IPS DF 4.7 (cell line): ENCODE results near the gene PROK1.
"Not testable (repeated sequence)": the region's sequence is repeated elsewhere in the genome, so short reads cannot be mapped to it uniquely, and the experiment has no call there.

Experiments used
- DNase-seq: peaks from one replicate; pipeline ENCODE4 v3.0.0-alpha.2; 2013; ENCODE audit warnings: low spot score; ENCODE audit errors: extremely low read depth

The PROK1 gene

DNA sequence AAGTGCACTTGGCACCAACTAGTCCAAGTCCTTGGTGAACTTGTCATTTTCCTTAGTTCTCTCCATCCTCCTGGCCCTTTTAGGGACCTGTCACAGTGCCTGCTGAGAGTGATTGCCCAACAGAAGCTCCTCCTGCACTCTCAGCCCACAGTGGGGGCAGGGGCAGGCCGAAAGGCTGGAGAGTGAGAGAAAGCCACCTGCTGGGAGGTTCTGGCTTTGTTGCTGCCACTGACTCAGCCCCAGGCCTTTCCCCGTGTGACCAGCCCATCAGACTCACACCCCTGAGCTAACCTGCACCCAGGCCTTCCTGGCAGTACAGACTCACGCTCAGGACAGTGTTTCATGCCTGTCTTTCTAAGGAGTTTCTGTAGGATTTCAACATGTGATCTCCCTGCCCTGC lies 17.1 kb upstream of the PROK1 start:
- peak; percentile 30 for DNase-seq

DNA sequence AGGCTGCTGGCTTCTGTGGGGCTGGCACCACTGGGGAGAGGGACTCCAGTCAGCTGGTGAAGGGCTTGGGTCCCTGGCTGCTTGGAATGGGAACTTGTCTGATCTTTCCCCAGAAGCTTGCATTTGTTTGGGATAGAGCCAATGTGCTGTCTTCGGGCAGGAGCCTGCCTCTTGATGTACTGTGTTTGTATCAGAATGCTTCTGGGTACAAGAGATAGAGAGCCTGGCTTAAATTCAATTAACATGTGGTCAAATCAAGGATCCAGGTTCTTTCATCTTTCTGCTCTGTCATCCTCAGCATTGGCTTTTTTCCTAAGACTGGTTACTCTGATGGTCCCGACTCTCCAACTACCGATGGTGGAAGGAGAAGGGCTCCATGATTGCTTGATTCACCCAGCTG lies 16.0 kb upstream of the PROK1 start:
- no peak for DNase-seq

DNA sequence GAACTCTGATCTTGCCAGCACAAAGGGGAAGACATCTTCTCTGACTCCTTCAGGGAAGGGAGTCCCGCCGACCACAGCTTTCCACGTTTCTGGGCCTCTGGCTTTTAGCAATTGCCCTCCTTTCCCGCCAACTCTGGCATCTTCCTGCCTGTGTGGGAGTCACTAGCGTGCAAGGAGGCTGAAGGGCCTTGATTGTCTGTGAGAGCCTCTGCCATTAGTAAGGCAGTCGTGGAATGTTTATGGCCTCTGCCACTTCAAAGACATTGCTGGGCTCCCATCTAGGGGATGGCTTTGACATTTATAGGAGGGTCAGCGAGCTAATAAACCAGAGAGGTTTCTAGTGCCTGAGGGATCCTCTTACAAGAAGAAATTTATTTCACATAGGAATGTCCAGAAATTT lies 14.3 kb upstream of the PROK1 start:
- DNase-seq: no peak

DNA sequence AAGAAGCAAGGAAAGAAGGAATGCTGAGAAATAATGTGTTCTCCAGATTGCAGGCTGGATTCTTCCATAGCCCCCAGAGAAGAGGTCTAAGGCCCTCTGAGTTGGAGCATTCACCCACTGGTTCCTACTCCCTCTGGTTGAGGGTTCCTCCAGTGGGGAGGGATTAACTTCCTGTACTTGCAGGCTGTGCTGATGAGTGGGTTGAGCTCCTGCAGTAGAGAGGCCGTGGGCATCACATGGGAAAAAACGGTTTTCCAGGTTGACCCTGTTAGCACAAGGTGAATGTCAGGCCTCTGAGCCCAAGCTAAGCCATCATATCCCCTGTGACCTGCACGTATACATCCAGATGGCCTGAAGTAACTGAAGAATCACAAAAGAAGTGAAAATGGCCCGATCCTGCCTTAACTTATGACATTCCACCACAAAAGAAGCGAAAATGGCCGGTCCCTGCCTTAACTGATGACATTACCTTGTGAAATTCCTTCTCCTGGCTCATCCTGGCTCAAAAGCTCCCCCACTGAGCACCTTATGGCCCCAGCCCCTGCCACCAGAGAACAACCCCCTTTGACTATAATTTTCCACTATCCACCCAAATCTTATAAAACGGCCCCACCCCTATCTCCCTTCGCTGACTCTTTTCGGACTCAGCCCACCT lies 13.2 kb upstream of the PROK1 start:
- not testable (repeated sequence) for DNase-seq

DNA sequence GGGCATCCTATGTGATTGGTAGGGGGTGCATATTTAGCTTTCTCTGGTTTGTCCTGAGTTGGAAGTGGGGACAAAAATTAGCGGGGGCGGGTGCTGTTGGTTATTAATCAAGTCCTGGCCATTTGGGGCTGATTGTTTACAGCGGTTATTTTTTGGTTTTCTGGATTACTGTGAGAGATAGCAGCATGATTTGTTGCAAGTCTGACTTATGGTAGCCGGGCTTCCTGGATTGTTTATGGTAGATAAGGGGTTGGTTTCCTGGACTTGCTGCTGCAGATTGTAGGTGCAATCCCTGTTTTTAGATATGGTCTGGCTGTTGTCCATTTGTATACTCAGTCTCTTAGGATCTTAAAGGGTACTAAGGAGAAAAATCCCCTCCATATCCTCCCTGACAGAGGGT lies 12.1 kb upstream of the PROK1 start:
- no peak for DNase-seq

DNA sequence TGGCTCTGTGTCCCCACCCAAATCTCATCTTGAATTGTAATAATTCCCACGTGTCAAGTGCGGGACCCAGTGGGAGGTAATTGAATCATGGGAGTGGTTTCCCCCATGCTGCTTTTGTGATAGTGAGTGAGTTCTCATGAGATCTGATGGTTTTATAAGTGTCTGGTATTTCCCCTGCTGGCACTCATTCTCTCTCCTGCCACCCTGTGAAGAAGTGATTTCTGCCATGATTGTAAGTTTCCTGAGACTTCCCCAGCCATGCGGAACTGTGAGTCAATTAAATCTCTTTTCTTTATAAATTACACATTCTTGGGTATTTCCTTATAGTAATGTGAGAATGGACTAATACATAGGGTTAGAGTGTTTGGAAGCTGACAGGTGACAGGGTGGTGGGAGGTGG lies 11.1 kb upstream of the PROK1 start:
- DNase-seq: not testable (repeated sequence)

DNA sequence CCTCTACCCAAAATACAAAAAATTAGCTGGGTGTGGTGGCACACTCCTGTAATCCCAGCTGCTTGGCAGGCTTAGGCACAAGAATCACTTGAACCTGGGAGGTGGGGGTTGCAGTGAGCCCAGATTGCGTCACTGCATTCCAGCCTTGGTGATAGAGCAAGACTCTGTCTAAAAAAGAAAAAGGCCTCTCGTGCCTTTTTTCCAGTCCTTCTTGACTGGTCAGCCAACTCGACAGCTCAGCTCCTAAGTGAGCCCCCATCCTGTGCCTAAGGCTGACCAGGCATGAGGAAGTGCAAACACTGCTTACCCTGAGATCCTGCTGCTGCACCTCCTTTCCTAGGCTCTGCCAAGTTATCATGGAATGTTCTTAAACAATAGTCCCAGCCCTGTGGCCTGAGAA lies 10.1 kb upstream of the PROK1 start:
- no peak for DNase-seq

DNA sequence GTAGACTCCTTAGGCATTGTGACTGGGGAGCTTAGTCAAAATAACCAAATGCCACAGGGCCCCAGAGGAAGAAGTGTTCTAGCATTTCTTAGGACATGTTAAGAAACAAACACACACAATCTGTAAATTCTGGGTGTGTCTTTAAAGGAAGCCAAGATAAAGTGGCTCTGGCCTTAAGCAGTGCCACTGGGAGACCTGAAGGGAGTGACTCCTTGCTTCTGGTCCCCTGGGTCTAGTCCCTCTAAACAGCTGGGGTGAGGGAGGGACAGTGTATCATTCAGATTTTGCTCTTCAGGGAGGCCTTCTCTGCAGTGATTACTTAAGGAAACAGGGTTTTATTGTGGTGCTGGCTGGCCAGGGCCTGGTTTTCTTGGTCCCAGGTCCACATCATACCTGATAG lies 9.1 kb upstream of the PROK1 start:
- DNase-seq: no peak

DNA sequence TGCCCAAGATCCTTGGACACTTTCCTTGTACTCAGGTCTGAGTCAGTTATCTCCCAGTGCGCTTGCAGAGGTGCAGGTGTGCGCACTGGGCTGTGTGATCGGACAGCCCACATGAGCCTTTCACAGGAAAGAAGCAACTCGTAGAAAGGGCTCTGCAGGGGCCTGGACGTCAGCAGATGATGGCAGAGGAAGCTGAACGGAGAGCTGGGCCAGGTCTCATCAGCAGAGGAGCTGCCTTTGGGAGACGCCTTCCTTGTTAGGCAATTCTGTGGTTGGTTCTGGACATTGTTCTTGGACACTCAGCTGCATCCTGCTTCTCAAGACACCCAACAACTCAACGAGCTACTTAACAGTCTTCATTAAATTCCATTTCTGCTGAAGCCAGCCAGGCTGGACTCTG lies 7.5 kb upstream of the PROK1 start:
- no peak for DNase-seq

DNA sequence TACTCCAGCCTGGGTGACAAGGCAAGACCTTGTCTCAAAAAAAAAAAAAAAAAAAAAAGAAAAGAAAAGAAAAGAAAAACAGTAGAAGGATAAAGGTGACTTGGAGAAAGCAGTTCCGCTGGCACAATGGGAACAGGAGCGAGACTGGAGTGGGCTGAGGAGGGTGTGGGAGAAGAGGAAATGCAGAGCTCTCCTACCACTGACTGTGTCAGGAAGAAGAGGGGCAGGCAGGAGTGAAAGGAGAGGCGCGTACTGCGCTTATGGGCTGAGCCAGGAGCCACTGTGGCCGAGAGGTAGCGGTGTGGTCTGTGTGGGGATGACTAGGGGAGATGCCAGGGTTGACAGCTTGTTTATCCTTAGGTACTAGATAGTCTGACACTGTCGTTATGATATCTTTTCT lies 6.4 kb upstream of the PROK1 start:
- no peak for DNase-seq

DNA sequence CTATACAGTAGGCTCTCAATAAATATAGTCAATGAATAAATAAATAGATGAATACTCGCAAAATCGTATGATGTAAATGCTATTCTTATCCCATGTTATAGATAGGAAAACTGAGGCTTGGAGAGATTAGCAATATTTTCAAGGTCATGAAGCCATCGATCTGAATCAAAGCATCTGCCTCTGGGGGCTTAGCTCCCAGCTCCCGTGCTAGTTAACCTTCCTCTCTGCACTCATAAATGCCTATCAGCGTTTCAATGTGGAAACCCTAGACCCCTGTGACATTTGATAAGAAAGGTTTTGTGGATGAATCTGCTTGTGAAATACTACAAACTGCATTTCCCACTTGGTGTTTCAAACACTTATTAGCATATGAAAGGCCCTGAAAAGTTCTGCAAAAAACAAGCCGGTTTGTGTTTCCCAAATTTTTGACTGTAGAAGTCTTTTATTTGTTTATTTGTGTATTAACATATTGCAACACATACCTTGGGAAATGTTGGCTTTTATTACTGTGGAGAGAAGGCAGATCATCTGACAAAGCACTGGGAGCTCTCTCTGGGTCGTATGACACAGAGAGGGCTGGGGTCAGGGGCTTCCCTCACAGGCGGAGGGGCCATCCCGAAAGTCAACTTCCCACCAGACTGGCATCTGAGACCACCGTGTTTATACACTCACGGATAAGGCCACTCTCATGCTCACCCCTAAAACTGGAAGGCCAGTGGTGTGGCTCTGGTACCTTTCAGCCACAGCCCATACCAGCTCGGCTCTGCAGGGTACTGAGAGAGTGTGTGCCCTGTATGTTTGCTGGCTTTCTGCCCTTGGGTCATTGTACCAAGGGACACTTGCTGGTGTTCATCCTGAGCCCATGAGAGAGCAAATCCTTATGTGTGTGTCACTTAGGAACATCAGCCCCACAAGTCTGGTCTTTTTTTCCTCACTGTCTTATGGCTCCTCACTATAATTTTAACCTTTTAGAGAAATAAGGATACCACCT lies 993 bp upstream of the PROK1 start:
- DNase-seq: no peak

DNA sequence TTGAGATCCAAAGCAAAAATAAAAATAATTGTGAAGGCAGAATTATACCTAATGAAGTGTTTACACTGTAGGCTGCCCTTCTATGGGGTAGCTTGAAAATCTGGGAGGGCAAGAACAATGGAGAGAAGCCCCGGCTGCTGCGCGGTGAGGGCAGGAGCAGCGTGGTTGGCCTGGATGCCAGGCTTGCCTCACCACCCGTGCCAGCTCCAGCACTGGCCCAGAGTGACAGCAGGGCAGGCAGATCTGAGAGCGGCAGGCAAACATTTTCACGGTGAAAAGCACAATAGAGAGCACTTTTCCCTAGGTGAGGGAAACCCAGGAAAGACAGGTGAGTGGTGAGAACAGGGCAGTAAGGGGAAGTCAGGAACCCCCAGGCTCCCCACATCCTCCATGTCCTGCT lies 1.4 kb downstream of the PROK1 start:
- no peak for DNase-seq

DNA sequence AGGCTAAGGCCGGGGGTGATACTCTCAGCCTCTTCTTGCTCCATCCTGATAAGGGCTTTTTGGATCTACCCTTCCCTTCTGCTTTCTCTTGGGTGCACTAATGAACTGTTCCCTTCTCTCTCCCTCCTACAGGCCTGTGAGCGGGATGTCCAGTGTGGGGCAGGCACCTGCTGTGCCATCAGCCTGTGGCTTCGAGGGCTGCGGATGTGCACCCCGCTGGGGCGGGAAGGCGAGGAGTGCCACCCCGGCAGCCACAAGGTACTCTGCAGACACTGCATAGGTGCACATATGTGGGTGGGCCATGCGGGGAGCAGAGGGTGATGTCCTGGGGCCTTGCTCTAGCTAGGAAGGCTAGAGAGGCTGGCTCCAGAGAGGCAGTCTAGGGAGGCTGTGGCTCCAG lies 2.9 kb downstream of the PROK1 start:
- no peak for DNase-seq

DNA sequence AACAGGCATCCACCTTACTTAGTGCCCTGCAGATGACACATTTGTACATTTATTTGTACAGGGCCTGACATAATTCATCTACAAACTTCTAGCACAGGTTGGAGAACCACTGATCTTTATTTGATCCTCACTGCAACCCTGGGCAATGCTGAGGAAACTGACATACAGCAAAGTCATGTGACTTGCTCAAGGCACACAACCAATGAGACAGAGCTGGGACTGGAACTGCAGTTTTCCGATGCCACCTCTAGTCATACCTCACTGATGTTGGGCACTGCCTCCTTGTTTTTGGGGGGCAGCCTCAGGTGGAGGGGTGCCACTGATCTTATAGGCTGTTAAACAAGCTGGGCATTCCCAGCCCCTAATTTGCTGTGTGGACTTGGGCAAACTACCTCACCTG lies 3.4 kb downstream of the PROK1 start:
- no peak for DNase-seq

DNA sequence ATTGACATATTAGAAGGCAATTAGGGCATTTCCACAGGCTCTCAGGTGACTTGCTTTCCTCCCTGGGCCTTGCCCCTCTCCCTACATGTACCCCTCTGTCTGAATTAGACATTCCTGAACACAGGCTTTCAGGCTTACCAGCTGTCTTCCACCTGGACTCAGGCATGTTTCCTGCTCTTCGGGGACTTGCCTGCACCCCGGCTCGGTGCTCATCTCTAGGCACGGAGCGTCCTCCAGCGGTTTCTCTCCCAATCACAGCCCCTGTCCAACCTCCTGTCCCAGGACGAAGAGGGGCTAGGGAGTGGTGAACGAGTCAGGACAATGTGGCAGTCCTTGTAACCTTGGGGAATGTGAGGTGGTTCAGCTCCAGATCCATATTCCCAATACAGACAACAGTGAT lies 4.2 kb downstream of the PROK1 start:
- peak; percentile 16 for DNase-seq

DNA sequence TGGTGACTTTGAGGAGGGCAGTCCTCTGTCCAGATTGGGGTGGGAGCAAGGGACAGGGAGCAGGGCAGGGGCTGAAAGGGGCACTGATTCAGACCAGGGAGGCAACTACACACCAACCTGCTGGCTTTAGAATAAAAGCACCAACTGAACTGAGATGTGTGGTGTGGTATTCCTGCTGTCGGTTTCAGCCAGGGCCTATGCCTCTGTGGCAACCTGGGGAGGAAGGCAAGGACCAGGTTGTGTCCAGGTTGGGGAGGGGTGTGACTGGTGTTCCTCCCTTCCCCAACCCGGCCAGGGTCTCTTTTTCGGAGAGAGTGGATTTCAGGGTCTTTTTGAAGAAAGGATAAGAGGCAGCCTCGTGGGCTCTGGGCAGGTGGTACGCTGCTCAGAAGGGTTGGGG lies 6.3 kb downstream of the PROK1 start:
- DNase-seq: no peak

DNA sequence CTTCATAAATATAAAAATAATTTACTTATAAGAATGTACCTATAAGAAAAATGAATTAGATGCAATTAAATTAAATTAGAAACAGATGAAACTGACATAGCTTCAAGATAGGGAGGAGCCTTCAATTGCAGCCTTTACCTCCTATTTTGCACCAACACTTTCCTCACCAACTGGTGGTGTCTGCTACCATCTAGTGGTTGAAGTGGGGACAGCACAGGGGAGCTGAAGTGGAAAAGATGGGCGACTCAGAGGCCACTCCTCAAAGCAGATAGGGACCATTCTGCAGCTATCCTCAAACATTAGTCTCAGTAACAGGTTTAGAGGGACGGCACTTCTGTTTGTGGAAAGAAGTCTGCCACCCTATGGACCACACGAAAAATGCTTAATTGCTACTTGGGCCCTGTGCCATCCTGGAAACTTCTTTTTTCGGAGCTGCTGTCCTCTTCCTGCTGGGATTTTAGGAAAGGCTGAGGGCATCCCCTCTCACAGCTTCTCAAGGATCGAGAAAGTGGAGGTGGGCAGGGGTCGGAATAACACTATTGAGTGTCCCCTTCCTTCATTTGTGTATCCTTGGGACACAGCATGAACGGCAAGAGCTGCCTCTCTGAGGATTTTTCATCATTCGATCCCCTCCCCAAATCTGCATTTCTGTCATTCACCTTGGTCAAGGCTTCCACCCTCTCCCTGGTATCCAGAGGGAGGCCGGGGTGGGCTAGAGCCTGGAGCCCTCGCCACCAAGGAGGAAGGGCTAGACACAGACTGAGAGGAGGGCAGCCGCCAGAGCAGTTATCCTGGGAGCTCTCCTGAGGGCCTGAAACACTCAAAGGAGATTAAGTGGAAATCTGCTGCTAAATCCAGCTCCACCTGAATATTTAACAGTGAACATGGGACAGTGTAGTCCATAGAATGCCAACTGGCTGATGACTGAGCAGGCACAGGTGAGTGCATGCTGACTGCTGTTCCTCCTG lies 9.6 kb downstream of the PROK1 start:
- DNase-seq: peak; percentile 71

DNA sequence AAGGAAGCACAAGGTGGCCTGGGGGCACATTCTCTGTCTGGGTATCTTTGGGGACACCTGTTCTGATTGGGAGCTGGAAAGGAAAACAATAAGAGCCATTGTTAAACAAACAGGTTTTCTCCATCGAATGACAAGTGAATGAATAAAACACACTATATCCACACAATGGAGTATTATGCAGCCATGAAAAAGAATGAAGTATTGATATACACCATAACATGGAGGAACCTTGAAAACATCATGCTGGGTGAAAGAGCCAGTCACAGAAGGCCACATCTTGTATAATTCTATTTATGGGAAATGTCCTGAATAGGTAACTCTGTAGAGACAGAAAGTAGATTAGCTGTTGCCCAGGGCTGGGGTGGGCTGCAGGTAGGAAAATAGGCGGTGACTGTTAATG lies 11.1 kb downstream of the PROK1 start:
- DNase-seq: no peak

DNA sequence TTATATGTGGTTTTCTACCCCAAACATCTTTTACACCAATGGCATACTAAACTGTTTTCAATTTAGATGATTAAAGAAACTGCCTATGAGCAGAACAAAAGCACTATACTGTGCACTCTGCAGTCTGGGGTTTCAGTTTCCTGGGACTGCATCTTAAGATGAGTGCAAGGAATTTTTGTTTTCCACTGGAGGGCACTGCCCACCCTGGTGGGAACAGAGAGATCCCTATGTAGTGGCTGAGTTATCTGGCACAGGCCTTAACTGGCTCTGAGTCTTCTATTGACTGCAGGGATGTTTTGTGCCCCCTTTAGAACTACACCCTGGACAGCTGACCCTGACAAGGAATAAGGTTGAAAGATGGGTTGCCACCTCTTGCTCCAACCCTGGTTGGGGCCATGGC lies 12.0 kb downstream of the PROK1 start:
- DNase-seq: no peak

DNA sequence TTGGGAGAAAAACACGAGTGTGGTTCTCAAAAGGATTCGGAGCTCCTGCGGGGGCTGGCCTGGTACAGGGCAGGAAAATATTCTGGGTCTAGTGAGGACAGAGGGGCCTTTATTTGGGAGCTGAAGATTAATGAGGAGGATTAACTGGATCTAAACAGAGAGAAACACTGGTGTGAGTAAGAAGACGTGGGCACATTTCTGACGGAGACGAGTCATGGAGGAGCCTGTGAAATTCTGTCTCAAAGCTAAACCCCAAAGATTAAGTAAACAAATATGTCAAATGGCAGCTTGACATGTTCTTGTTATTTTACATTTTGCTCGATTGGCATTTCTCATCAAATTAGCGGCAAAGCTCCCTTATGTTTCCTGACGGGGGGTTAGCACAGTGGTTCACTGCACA lies 12.8 kb downstream of the PROK1 start:
- DNase-seq: no peak

DNA sequence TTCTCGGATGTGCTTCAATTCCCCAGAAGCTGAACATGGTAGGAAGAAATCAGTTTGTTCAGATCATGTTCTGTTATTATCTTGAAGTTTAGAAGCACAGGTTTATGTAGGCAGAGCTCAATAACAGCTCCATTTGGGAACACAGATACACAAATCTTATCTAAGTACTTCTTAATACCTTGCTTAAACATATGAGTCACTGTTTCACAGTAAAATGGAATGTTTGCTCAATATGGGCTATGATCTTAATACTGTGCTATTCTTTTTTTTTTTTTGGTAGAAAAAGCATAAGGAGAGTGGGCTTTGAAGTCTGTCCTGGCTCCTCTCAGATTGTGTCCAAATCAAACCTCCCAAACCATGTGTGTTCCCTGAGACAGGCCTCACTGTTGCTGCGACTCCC lies 13.4 kb downstream of the PROK1 start:
- no peak for DNase-seq
